SK-N-SH (cell line): Measurements from ENCODE around the gene CINP.

ENCODE experiments used
- CTCF ChIP-seq: fragments of 200-600 bp; sonication (generic); IDR thresholded peaks from 2 replicates; pipeline ENCODE4 v1.6.1; 2017; ENCODE audit warnings: antibody characterized with exemption, mild to moderate bottlenecking, moderate library complexity
- REST ChIP-seq: IDR thresholded peaks from 2 replicates; pipeline ENCODE4 v1.6.1; 2012; ENCODE audit warnings: mild to moderate bottlenecking, low read depth, low read length, moderate library complexity
- TF ChIP-seq, protein P1 (sequence below): IDR thresholded peaks from 2 replicates; pipeline ENCODE4 v1.4.0; 2012; ENCODE audit warnings: low read depth

DNA sequence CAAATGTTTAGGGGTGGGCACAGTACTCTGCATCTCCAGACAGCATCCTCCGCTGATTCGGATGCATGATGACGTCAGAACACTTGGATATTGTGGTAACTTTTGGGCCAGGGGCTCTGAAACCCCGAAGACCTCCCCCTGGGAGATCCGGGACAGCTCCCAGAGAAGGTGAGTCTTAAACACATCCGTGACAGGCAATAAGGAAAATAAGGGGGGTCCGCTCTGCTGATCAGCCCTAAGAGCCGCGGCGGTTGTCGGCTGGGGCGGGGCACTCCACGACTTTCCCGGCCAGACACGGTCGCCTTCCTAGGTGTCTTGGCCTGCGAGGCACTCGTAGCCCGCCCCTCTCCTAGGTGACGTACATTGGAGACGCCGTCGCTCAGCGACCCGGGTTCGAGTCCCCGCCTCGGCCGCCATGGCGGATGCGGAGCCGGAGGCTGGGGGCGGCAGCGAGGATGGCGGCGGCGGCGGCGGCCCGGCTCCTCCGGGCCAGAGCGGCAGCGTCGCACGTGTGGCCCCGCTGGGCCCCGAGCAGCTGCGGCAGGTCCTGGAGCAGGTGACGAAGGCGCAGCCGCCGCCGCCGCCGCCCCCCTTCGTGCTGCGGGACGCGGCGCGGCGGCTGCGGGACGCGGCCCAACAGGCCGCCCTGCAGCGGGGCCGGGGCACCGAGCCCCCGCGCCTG lies 43.2 kb downstream of the CINP start, which contains the start of gene ZNF839:
- TF ChIP-seq, protein P1, sequence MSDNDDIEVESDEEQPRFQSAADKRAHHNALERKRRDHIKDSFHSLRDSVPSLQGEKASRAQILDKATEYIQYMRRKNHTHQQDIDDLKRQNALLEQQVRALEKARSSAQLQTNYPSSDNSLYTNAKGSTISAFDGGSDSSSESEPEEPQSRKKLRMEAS: 0 out of 2 replicates have a peak, but pooled peaks have one; percentile 33
- TF ChIP-seq REST: peak; percentile 71; the same call in 1 of the 2 replicates
- no peak for TF ChIP-seq CTCF
